Prostate gland (tissue), 2 donors: ENCODE data around the gene EFCAB8.

Experiments
- CTCF ChIP-seq, 4 experiments: fragments of 200-600 bp in 2 of 4; fragments of 450-650 bp in 2 of 4; sonication (generic) in 2 of 4; IDR thresholded peaks; 1 replicate in 3 of 4; 2 replicates in 1 of 4; pipeline ENCODE4 v1.5.1; 2016 to 2019; ENCODE audit warnings: antibody characterized with exemption in 4 of 4, mild to moderate bottlenecking in 2 of 4, moderate library complexity in 2 of 4
- POLR2A ChIP-seq: fragments of 450-650 bp; IDR thresholded peaks from one replicate; pipeline ENCODE4 v1.6.1; 2016; ENCODE audit warnings: antibody characterized with exemption, mild to moderate bottlenecking
- POLR2AphosphoS5 ChIP-seq: sonication (generic); formaldehyde crosslinking; IDR thresholded peaks from one replicate; pipeline ENCODE4 v1.6.1; 2017; ENCODE audit warnings: antibody characterized with exemption

- TF ChIP-seq CTCF (IDR thresholded peaks at IDR 0.05) (no peak), POLR2AphosphoS5 (no peak), POLR2A (no peak)
Measured at GRCh38 chr20:32987044-32987825, 128.5 kb downstream of the EFCAB8 start.
